ENCODE measurements around the gene PRKAG2. TPM values are rescaled to one million over a fixed set of nuclear protein-coding genes. Genes with fewer than 3 reads are reported as not detected.

The PRKAG2 gene
- polyA plus RNA-seq, 1 donor = 38.3 TPM

GRCh38 chr7:151648429-151648828, 228.5 kb downstream of the PRKAG2 start:
- no peak for DNase-seq

- no peak for DNase-seq
Observed at GRCh38 chr7:151647874-151648273, 229.0 kb downstream of the PRKAG2 start.

GRCh38 chr7:151647006-151647405, 229.9 kb downstream of the PRKAG2 start:
- no peak for DNase-seq

- DNase-seq = no peak
Observed at GRCh38 chr7:151645311-151645710, 231.6 kb downstream of the PRKAG2 start.

GRCh38 chr7:151644554-151644953, 232.4 kb downstream of the PRKAG2 start:
- DNase-seq = no peak

GRCh38 chr7:151642746-151643145, 234.2 kb downstream of the PRKAG2 start:
- no peak for DNase-seq

- no peak for DNase-seq
Observed at GRCh38 chr7:151641587-151641986, 235.3 kb downstream of the PRKAG2 start.

GRCh38 chr7:151637781-151638261, 239.1 kb downstream of the PRKAG2 start:
- DNase-seq = no peak

GRCh38 chr7:151634643-151635042, 242.3 kb downstream of the PRKAG2 start:
- no peak for DNase-seq

- DNase-seq = no peak
Observed at GRCh38 chr7:151633516-151633812, 243.5 kb downstream of the PRKAG2 start.

GRCh38 chr7:151632750-151633515, 244.0 kb downstream of the PRKAG2 start:
- DNase-seq = peak; percentile 17

GRCh38 chr7:151631953-151632749, 244.8 kb downstream of the PRKAG2 start:
- peak; percentile 80 for DNase-seq

GRCh38 chr7:151631570-151631952, 245.4 kb downstream of the PRKAG2 start:
- peak; percentile 17 for DNase-seq

GRCh38 chr7:151630851-151631569, 245.9 kb downstream of the PRKAG2 start:
- no peak for DNase-seq

- DNase-seq = no peak
Observed at GRCh38 chr7:151630358-151630757, 246.6 kb downstream of the PRKAG2 start.

GRCh38 chr7:151629713-151630272, 247.1 kb downstream of the PRKAG2 start:
- DNase-seq = no peak

GRCh38 chr7:151628846-151629604, 247.9 kb downstream of the PRKAG2 start:
- no peak for DNase-seq

GRCh38 chr7:151626422-151627115, 250.3 kb downstream of the PRKAG2 start:
- DNase-seq = peak; percentile 47

GRCh38 chr7:151625606-151626005, 251.3 kb downstream of the PRKAG2 start:
- peak; percentile 17 for DNase-seq

GRCh38 chr7:151624246-151624928, 252.5 kb downstream of the PRKAG2 start:
- DNase-seq = no peak
